ENCODE data around the gene GPR183. TPM values are rescaled to one million over a fixed set of nuclear protein-coding genes. Genes with fewer than 3 reads are reported as not detected.

Gene GPR183
- total RNA-seq, 1 experiment from 2014 or later: 0.30 TPM

- peaks cover 0 to 4% of the 10 kb centered on the region in 2 experiments; a peak in 2 of 4 replicates for H3K36me3 ChIP-seq (ENCODE audit: control insufficient read depth in 1 of 2, insufficient read depth in 2 of 2, low read length in 2 of 2)
- no TSS peak for BruUV-seq (replicated peaks)
- H3K9me2 ChIP-seq (ENCODE audit: insufficient read depth): no peaks in the 10 kb centered on the region
- H3K79me2 ChIP-seq (ENCODE audit: insufficient read depth, low read length): no peaks in the 10 kb centered on the region
- no peak overlapping the region for H3K4me2 ChIP-seq (ENCODE audit: low read length)
- no peak overlapping the region for H2AFZ ChIP-seq (ENCODE audit: low read depth, low read length, poor library complexity, severe bottlenecking)
- H4K20me1 ChIP-seq (ENCODE audit: insufficient read depth): no peaks in the 10 kb centered on the region
- TF ChIP-seq, protein P1, sequence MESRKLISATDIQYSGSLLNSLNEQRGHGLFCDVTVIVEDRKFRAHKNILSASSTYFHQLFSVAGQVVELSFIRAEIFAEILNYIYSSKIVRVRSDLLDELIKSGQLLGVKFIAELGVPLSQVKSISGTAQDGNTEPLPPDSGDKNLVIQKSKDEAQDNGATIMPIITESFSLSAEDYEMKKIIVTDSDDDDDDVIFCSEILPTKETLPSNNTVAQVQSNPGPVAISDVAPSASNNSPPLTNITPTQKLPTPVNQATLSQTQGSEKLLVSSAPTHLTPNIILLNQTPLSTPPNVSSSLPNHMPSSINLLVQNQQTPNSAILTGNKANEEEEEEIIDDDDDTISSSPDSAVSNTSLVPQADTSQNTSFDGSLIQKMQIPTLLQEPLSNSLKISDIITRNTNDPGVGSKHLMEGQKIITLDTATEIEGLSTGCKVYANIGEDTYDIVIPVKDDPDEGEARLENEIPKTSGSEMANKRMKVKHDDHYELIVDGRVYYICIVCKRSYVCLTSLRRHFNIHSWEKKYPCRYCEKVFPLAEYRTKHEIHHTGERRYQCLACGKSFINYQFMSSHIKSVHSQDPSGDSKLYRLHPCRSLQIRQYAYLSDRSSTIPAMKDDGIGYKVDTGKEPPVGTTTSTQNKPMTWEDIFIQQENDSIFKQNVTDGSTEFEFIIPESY (IDR thresholded peaks at IDR 0.05; ENCODE audit: extremely low read depth, insufficient replicate concordance, low read length): no peak
- no peak for TF ChIP-seq EZH2phosphoT487 (IDR thresholded peaks at IDR 0.05; ENCODE audit: borderline replicate concordance)
- TF ChIP-seq MAX (IDR thresholded peaks at IDR 0.05): no peak
- DNase-seq (ENCODE audit: low read depth, low spot score) (no peak), ATAC-seq (no peak)
- no peaks in the 10 kb centered on the region for H3K9me3 ChIP-seq (ENCODE audit: control insufficient read depth in 1 of 2, insufficient read depth in 1 of 2, low read depth in 1 of 2, low read length in 2 of 2)
- ChIA-PET RAD21 (ENCODE audit: low non-redundant PET in 1 of 2, low total read pairs in 2 of 2, uncharacterized antibody in 2 of 2, unreplicated experiment in 2 of 2) (interaction anchor here in 1 of 2 experiments (0.7 kb wide), 1 partner anchor 85 kb away, joined by 4 read pairs; no protein-coding TSS in a partner anchor), CTCF (no interaction called here), POLR2A (no interaction called here)
- no peaks in the 10 kb centered on the region for H3K4me1 ChIP-seq (ENCODE audit: control insufficient read depth in 1 of 2, insufficient read depth in 2 of 2, low read length in 2 of 2)
- no peak overlapping the region for H3K4me3 ChIP-seq (replicated peaks in 1 of 2; ENCODE audit: low read depth in 1 of 2, low read length in 2 of 2)
- no peaks in the 10 kb centered on the region for H3K27me3 ChIP-seq (ENCODE audit: insufficient read depth, low read length)
- H3K9ac ChIP-seq (ENCODE audit: low read length): no peak overlapping the region
- H3K27ac ChIP-seq (ENCODE audit: low read depth, low read length): no peak overlapping the region
- intact Hi-C loops (cut with micrococcal nuclease): no loop called here
Observed at GRCh38 chr13:99347911-99348451, 40.8 kb upstream of the GPR183 start.

- RAD21 ChIA-PET (ENCODE audit: low non-redundant PET in 1 of 2, low total read pairs in 2 of 2, uncharacterized antibody in 2 of 2, unreplicated experiment in 2 of 2): interaction anchor here in 1 of 2 experiments (0.7 kb wide), 1 partner anchor 86 kb away, joined by 4 read pairs; no protein-coding TSS in a partner anchor
- H3K9me3 ChIP-seq (ENCODE audit: control insufficient read depth in 1 of 2, insufficient read depth in 1 of 2, low read depth in 1 of 2, low read length in 2 of 2): no peaks in the 10 kb centered on the region
- no peaks in the 10 kb centered on the region for H3K4me1 ChIP-seq (ENCODE audit: control insufficient read depth in 1 of 2, insufficient read depth in 2 of 2, low read length in 2 of 2)
- H3K36me3 ChIP-seq (ENCODE audit: control insufficient read depth in 1 of 2, insufficient read depth in 2 of 2, low read length in 2 of 2): peaks cover 3 to 4% of the 10 kb centered on the region in 2 experiments; a peak in 2 of 4 replicates
- intact Hi-C loops (cut with micrococcal nuclease): no loop called here
- H2AFZ ChIP-seq (ENCODE audit: low read depth, low read length, poor library complexity, severe bottlenecking): no peak overlapping the region
- TF ChIP-seq POLR2A (IDR thresholded peaks at IDR 0.05; ENCODE audit: borderline replicate concordance, extremely low read depth, insufficient read depth, insufficient read length): no peak
- no peak for TF ChIP-seq CBX3 (IDR thresholded peaks at IDR 0.05; ENCODE audit: low read depth)
- no peak for TF ChIP-seq SP1 (IDR thresholded peaks at IDR 0.05; ENCODE audit: low read depth)
- TF ChIP-seq JUND (IDR thresholded peaks at IDR 0.05): no peak
- CTCF ChIA-PET: no interaction called here
- no peak overlapping the region for H3K27ac ChIP-seq (ENCODE audit: low read depth, low read length)
- no peak overlapping the region for H3K4me3 ChIP-seq (replicated peaks in 1 of 2; ENCODE audit: low read depth in 1 of 2, low read length in 2 of 2)
- ATAC-seq (no peak), DNase-seq (ENCODE audit: low read depth, low spot score) (no peak)
- H3K27me3 ChIP-seq (ENCODE audit: insufficient read depth, low read length): no peaks in the 10 kb centered on the region
- no peak overlapping the region for H3K9ac ChIP-seq (ENCODE audit: low read length)
- no TSS peak for BruUV-seq (replicated peaks)
- H3K79me2 ChIP-seq (ENCODE audit: insufficient read depth, low read length): no peaks in the 10 kb centered on the region
- no peaks in the 10 kb centered on the region for H3K9me2 ChIP-seq (ENCODE audit: insufficient read depth)
- H3K4me2 ChIP-seq (ENCODE audit: low read length): no peak overlapping the region
- H4K20me1 ChIP-seq (ENCODE audit: insufficient read depth): no peaks in the 10 kb centered on the region
- POLR2A ChIA-PET: no interaction called here
Observed at GRCh38 chr13:99347335-99347878, 40.2 kb upstream of the GPR183 start.

Measured in HCT116 (cell line).